Subcutaneous abdominal adipose tissue (tissue), 5 donors: ENCODE results near the gene VPS37C.

Experiments used
- H3K27ac ChIP-seq: one replicate; pipeline ENCODE4 v1.7.0; 2013; ENCODE audit warnings: low read depth, mild to moderate bottlenecking, inconsistent platforms, low read length, moderate library complexity
- H3K27me3 ChIP-seq, 5 donors: one replicate each; pipeline ENCODE4 v1.7.0; 2013; ENCODE audit warnings: low read length in 5 of 5, inconsistent platforms in 1 of 5; ENCODE audit not compliant: control insufficient read depth in 5 of 5, insufficient read depth in 4 of 5
- H3K36me3 ChIP-seq, 5 donors: one replicate each; pipeline ENCODE4 v1.7.0; 2013; ENCODE audit warnings: low read length in 5 of 5; ENCODE audit not compliant: control insufficient read depth in 5 of 5, insufficient read depth in 5 of 5
- H3K4me1 ChIP-seq, 5 donors: one replicate each; pipeline ENCODE4 v1.7.0; 2013; ENCODE audit warnings: low read length in 5 of 5, mild to moderate bottlenecking in 3 of 5, moderate library complexity in 1 of 5; ENCODE audit not compliant: control insufficient read depth in 5 of 5, insufficient read depth in 5 of 5
- H3K4me3 ChIP-seq, 5 donors: one replicate each; pipeline ENCODE4 v1.7.0; 2013; ENCODE audit warnings: low read length in 5 of 5, low read depth in 1 of 5
- H3K9ac ChIP-seq, 5 donors: one replicate each; pipeline ENCODE4 v1.7.0; 2013; ENCODE audit warnings: low read length in 5 of 5, mild to moderate bottlenecking in 4 of 5, moderate library complexity in 3 of 5
- H3K9me3 ChIP-seq, 5 donors: one replicate each; pipeline ENCODE4 v1.7.0; 2013; ENCODE audit warnings: low read length in 5 of 5; ENCODE audit not compliant: control insufficient read depth in 5 of 5
- donor health status: healthy.
- donor health status: healthy.
- donor health status: healthy.
- donor health status: healthy.
- donor health status: healthy.

The VPS37C gene

DNA sequence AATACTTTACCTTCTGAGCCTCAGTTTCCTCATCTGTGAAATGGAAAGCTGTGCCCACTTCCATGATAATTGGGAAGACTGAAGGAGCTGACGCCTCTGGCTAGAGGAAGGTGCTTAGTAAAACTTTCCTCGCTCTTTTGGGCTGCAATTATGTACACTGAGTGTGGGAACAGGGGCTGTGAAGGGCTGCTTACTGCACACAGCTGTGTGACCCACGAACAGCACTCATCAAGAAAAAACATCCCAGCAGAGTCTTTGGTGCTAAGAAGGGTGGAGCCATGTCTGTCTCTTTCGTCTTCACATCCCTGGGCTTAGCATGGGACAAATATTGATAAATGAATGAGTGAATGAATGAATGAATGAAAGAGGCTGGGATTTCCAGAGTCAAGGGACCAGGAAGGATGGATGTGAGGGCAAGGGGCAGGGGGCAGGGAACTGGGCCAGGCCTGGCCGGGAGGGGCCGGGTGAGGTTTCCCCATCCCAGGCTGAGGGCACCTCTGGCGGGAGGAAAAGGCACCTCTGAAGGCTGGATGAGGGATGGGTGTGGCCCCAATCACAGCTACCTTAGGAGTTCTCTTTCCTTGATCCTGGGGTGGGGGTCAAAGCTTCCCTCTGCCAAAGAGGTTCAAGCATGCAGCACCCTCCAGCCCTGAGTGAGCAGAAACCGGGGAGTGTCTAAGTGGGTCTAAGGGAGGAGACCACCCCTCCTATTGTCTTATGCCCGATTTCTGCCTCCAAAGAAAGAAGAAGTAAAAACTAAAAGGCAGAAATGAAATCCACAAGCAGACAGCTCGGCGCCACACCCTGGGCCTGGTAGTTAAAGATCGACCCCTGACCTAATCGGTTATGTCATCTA, 68.1 kb downstream of the VPS37C start:
- H3K27ac ChIP-seq: no peak overlapping the region
- H3K4me3 ChIP-seq: no peak overlapping the region
- peaks cover 0 to 4% (median 3%) of the 10 kb centered on the region in 5 donors for H3K4me1 ChIP-seq
- no peaks in the 10 kb centered on the region for H3K36me3 ChIP-seq
- H3K9ac ChIP-seq: no peak overlapping the region
- H3K27me3 ChIP-seq: no peaks in the 10 kb centered on the region
- H3K9me3 ChIP-seq: peaks cover 0 to 5% (median 0%) of the 10 kb centered on the region in 5 donors

DNA sequence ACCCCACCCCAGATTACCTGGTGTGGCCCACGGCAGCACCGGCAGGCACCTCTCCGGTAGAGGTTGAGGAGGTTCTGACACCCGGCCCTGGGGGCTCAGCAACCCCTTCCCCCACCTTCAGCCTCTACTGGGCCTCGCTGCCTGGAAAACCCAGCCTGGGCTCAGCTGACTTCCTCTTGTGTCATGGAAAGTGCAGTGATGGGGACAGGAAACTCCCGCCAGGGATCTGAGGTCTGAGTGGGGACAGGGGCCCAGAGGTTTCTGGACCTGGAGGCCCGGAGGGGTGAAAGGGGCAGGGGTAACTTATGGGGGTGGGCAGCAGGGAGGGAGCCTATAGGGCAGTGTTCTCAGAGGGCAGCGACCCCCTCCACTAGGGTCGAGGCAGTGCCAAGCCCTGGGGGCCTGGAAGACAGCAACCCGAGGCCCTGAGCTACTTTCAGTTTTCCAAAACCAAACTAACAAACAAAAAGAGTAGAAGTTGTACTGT, 68.9 kb downstream of the VPS37C start:
- H3K27me3 ChIP-seq: no peaks in the 10 kb centered on the region
- no peak overlapping the region for H3K4me3 ChIP-seq
- no peak overlapping the region for H3K9ac ChIP-seq
- peaks cover 0 to 4% (median 3%) of the 10 kb centered on the region in 5 donors for H3K4me1 ChIP-seq
- no peaks in the 10 kb centered on the region for H3K36me3 ChIP-seq
- peaks cover 0 to 5% (median 0%) of the 10 kb centered on the region in 5 donors for H3K9me3 ChIP-seq
- H3K27ac ChIP-seq: no peak overlapping the region

DNA sequence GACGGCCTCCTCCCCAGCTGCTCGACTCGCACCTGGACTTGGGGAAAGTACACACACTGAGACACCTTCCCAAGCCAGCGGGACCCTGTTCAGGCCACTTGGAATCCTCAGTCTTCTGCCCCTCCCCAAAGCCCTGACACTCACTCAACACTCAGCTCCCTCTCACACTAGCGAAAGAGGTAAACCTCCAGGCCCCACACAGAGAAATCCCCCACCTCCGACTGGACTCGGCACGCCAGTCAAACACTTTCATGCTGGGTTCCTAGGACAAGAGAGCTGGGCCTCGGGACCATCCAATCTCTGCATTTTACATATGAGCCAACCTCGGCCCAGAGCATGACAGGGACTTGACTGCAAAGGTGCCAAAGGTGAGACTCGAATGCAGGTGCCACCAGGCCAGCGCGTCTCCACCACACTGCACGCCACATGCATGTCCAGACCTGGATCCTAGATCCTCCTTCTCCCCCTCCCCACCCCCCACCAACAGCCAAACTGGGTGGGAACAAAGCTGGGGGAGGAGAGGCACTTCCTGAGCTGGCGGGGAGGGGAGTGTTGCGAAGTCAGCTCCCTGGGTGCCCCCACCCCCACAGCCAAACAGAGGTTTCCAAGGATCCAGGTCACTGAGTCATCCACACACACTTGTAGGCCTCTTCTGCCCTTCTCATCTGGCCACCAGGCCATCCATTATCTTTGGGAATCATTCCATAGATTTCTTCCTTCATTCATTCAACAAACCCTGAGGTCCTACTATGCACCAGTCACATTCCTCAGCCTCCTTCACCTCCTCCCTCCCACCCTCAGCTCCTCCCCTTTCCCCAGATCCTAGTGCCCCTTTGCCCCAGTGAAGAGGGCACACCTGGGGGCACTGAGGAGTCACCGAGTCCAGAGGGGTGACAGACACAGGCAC, 69.6 kb downstream of the VPS37C start:
- no peak overlapping the region for H3K4me3 ChIP-seq
- H3K4me1 ChIP-seq: peaks cover 0 to 4% (median 3%) of the 10 kb centered on the region in 5 donors
- H3K36me3 ChIP-seq: no peaks in the 10 kb centered on the region
- H3K27me3 ChIP-seq: no peaks in the 10 kb centered on the region
- H3K9me3 ChIP-seq: peaks cover 0 to 5% (median 0%) of the 10 kb centered on the region in 5 donors
- H3K9ac ChIP-seq: no peak overlapping the region
- H3K27ac ChIP-seq: no peak overlapping the region

DNA sequence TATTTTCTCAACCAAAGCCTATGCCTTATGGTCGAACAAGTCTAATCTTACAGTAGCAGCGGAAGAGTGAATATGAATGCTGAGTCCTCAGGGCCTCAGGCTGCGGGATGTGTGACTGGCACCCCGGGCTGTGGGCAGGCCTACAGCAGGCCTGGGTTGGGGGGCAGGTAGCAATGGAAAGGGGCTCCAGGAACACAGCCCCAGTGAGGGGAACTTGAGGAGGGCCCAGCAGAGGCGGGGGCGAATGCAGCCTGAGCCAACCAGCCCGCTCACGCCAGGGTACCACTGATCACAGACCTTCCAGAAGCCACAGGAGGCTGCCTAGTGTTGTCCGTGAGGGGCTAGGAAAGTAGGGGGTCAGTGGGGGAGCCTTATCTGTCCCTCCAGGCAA, 70.2 kb downstream of the VPS37C start:
- no peaks in the 10 kb centered on the region for H3K27me3 ChIP-seq
- peaks cover 0 to 5% (median 0%) of the 10 kb centered on the region in 5 donors for H3K9me3 ChIP-seq
- H3K36me3 ChIP-seq: no peaks in the 10 kb centered on the region
- H3K4me1 ChIP-seq: peaks cover 0 to 4% (median 3%) of the 10 kb centered on the region in 5 donors
- H3K27ac ChIP-seq: no peak overlapping the region
- H3K9ac ChIP-seq: no peak overlapping the region
- H3K4me3 ChIP-seq: no peak overlapping the region

DNA sequence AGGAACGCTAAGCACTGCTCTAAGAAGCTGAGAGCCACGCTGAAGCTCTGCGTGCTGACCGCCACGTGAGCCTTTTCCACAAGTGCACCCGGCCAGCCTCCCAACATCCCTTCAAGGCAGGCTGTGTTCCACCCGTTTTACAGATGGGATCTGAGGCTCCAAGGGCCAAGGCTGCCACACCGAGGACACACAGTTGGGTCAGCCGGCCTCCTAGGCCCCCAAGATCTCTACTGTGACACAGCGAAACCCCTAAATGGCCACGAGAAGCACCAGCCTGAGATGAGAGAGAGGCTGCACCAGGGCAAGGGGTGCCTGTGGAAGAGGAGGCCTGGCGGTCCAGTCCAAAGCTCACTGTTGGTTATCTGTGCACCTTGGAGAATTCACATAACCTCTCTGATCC, 70.7 kb downstream of the VPS37C start:
- Histone ChIP-seq H3K9ac (no peak overlapping the region), H3K9me3 (peaks cover 0 to 5% (median 0%) of the 10 kb centered on the region in 5 donors), H3K27me3 (no peaks in the 10 kb centered on the region), H3K27ac (no peak overlapping the region), H3K36me3 (no peaks in the 10 kb centered on the region), H3K4me1 (peaks cover 0 to 4% (median 3%) of the 10 kb centered on the region in 5 donors), H3K4me3 (no peak overlapping the region)

DNA sequence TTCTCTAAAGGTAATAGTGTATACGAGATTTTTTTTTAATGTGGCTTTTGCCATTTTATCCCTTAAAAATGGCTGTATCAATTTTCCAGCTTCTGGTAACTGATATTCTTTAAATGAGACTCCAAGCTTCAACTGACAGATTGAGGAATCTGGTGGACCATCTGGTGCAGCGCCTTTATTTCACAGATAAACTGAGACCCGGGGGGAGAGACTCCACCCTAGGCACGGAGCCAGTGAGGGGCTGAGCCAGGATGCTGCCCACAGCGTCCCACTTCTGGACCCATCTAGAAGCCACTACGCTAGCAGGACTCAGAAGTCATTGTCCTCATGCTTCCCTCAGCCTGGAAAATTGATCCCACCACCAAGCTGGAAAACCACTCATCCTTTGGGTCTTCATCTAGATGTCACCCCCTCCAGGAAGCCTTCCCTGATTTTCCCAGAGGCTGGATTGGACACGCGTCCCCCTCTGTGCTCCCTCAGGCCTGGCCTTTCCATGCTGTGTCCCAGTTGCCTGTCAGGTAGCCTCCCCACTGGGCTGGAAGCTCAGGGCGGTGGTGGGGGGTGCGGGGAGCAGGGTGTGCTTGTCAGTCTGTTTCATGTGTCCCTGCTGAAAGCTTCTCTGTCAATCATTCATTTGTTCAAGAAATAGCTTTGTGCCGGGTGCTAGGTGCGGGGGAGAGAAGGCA, 71.3 kb downstream of the VPS37C start:
- no peak overlapping the region for H3K4me3 ChIP-seq
- no peaks in the 10 kb centered on the region for H3K27me3 ChIP-seq
- H3K27ac ChIP-seq: no peak overlapping the region
- no peaks in the 10 kb centered on the region for H3K36me3 ChIP-seq
- no peak overlapping the region for H3K9ac ChIP-seq
- peaks cover 0 to 4% (median 3%) of the 10 kb centered on the region in 5 donors for H3K4me1 ChIP-seq
- peaks cover 0 to 5% (median 0%) of the 10 kb centered on the region in 5 donors for H3K9me3 ChIP-seq

DNA sequence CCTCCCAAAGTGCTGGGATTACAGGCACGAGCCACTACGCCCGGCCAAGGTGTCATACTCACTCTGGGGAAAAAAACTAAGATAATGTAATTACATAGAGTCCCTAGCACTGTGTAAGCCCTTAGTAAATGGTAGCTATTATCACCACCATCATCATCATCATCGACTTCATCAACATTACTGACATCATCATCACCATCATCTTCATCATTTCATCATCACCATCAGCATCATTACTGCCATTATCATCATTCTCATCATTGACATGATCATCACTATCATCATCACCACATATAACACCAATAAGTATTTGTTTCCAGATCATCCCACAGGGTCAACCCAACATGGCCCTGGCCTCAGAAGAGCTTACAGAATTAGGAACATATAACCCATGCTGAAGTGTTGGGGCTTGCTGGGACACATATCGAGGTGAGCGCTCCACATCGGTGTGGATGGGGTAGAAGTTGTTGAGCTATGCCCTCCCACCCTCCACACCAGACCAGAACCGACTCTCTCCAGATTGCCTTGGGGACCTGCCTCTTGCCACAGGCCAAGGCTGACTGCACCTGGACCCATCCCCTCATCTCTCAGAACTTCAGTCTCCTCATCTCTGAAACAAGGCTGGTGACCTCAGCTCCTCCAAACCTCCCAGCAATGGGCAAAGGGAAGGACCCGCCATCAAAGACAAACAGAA, 73.7 kb downstream of the VPS37C start:
- Histone ChIP-seq H3K27ac (no peak overlapping the region), H3K27me3 (peaks cover 0 to 6% (median under 1%) of the 10 kb centered on the region in 5 donors), H3K9me3 (no peaks in the 10 kb centered on the region), H3K9ac (no peak overlapping the region), H3K4me1 (peaks cover 0 to 3% (median 3%) of the 10 kb centered on the region in 5 donors), H3K4me3 (no peak overlapping the region), H3K36me3 (no peaks in the 10 kb centered on the region)

DNA sequence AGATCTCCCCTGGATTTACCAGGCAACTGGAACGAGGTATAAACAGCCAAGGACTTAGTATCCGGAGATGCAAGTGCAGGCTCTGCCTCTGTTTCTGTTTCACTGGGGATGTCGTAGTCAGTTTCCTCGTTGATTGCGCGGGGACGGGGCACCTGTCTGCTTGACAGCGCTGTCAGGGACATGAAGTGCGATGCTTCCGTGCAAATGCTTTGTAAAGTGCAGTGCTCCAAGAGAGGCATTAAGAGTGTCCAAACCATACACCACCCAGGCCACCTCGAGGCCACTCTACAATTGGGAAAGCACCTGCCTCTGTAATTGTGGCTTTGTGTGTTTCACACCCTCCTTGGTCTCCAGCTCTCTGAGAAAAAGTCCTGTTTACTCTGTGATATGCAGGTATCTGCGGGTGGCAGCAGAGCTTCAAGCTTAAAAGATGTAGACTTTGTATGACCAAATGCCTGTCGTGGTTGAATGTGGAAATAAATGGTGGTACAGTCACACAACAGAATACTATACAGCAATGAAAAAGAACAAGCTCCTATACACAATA, 77.6 kb downstream of the VPS37C start:
- H3K4me1 ChIP-seq: peaks cover 0 to 9% (median 4%) of the 10 kb centered on the region in 5 donors
- peaks cover 4 to 15% (median 12%) of the 10 kb centered on the region in 5 donors for H3K27me3 ChIP-seq
- no peak overlapping the region for H3K9ac ChIP-seq
- no peaks in the 10 kb centered on the region for H3K9me3 ChIP-seq
- H3K36me3 ChIP-seq: no peaks in the 10 kb centered on the region
- no peak overlapping the region for H3K27ac ChIP-seq
- no peak overlapping the region for H3K4me3 ChIP-seq

DNA sequence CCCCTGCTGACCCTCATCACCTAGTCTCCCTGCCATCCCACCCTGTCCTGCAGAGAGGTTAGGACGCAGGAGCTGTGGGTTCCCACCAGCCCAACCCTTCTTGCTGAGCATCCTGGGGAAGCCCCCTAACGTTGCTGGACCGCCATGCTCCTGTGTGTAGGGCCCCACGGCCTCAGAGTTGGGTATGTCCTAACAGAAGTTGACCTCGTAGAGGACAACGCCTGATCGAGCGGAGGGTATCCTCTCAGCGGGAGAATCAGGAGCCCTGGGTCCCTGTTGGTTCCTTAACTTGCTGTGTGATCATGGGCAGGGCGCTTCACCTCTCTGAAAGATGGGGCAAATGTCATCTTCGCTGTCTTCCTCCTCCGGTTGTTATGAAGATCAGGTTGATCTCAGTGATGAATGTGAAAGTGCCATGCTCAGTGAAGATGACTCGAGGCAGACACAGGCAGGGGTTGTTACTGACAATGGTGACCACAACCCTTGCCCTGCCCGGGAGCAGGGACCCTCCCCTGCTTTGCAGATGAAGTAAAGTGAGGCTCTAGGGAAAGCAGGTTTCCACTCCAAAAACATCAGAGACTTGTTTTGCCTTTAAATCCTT, 78.2 kb downstream of the VPS37C start:
- no peak overlapping the region for H3K4me3 ChIP-seq
- H3K9me3 ChIP-seq: no peaks in the 10 kb centered on the region
- H3K9ac ChIP-seq: no peak overlapping the region
- peaks cover 4 to 15% (median 12%) of the 10 kb centered on the region in 5 donors for H3K27me3 ChIP-seq
- H3K4me1 ChIP-seq: peaks cover 0 to 9% (median 4%) of the 10 kb centered on the region in 5 donors
- H3K27ac ChIP-seq: no peak overlapping the region
- no peaks in the 10 kb centered on the region for H3K36me3 ChIP-seq
